K562 (cell line): ENCODE results near the gene LDAF1. TPM values are rescaled to one million over a fixed set of nuclear protein-coding genes. Genes with fewer than 3 reads are reported as not detected.

Source experiments
- ELK1 ChIP-seq: sonication (generic); formaldehyde crosslinking; IDR thresholded peaks from 2 replicates; pipeline ENCODE4 v1.8.1; 2022; ENCODE audit warnings: missing genetic modification reagents
- GATAD2A ChIP-seq: fragments of 450-650 bp; IDR thresholded peaks from 2 replicates; pipeline ENCODE4 v1.6.1; 2017
- HINFP ChIP-seq: fragments of 450-650 bp; conservative IDR thresholded peaks from 2 replicates; pipeline ENCODE4 v1.6.1; 2016; ENCODE audit warnings: missing genetic modification characterization, low read depth, mild to moderate bottlenecking, control low read depth, missing compliant biosample characterization
- MTA3 ChIP-seq: fragments of 450-650 bp; formaldehyde crosslinking; IDR thresholded peaks from 2 replicates; pipeline ENCODE4 v1.6.1; 2017; ENCODE audit warnings: mild to moderate bottlenecking, borderline replicate concordance
- NKRF ChIP-seq: fragments of 450-650 bp; IDR thresholded peaks from 2 replicates; pipeline ENCODE4 v1.6.1; 2016; ENCODE audit warnings: borderline replicate concordance
- SP1 ChIP-seq: sonication (generic); formaldehyde crosslinking; IDR thresholded peaks from 2 replicates; pipeline ENCODE4 v1.8.1; 2022; ENCODE audit warnings: mild to moderate bottlenecking, missing genetic modification reagents
- STAT6 ChIP-seq: sonication (generic); formaldehyde crosslinking; IDR thresholded peaks from 2 replicates; pipeline ENCODE4 v1.8.1; 2023; ENCODE audit warnings: mild to moderate bottlenecking, missing genetic modification reagents
- ZNF197 ChIP-seq: fragments of 200-800 bp; sonication (Bioruptor generic); IDR thresholded peaks from 2 replicates; pipeline ENCODE4 v1.6.1; 2016; ENCODE audit warnings: low read depth, missing genetic modification characterization, missing compliant biosample characterization
- ZNF277 ChIP-seq: fragments of 250-450 bp; sonication (Bioruptor Pico); IDR thresholded peaks from 2 replicates; pipeline ENCODE4 v1.8.0; 2022; ENCODE audit warnings: inconsistent platforms, mild to moderate bottlenecking, moderate library complexity, borderline replicate concordance
- ZNF318 ChIP-seq, 2 experiments: fragments of 450-650 bp; IDR thresholded peaks; 2 replicates each; pipeline ENCODE4 v1.6.1; 2016; ENCODE audit warnings: mild to moderate bottlenecking in 2 of 2, borderline replicate concordance in 1 of 2, low read depth in 1 of 2, moderate library complexity in 1 of 2
- polyA plus RNA-seq, 8 experiments: library from polyadenylated mRNA; depleted of rRNA in 4 of 8; stranded (reverse) in 5 of 8; unstranded in 3 of 8; fragments of >200 nt; fragmentation: Nextera tagmentation in 2 of 8; fragmentation: Illumina TruSeq in 1 of 8; extraction: Ambion mirVana in 2 of 8; extraction: Trizol in 1 of 8; gene quantifications; 2 replicates each; pipeline versions ENCODE4 v1.2.1 to v1.2.3, GENCODE V29; 2011 to 2014; ENCODE audit warnings: inconsistent platforms in 1 of 8, missing spikeins in 1 of 8
- total RNA-seq, 7 experiments: library from RNA; depleted of rRNA in 6 of 7; stranded (reverse); fragments of >200 nt in 6 of 7; fragmentation: Illumina TruSeq in 2 of 7; extraction: Trizol in 2 of 7; gene quantifications; 2 replicates each; pipeline versions ENCODE4 v1.2.1 to v1.2.3, GENCODE V29; 2011 to 2021; ENCODE audit warnings: low replicate concordance in 1 of 7

The LDAF1 gene
- total and polyA plus RNA-seq, 9 of the 15 experiments (the other 6 are each of a cell fraction or from before 2014, with no cell fraction given), result 7.0 to 20.1 (median 12.5) TPM

- TF ChIP-seq ZNF318 (IDR thresholded peaks at IDR 0.05; ENCODE audit: borderline replicate concordance in 1 of 2, low read depth in 1 of 2), result no peak
- TF ChIP-seq HINFP (tag), result no peak
- TF ChIP-seq SP1 (CRISPR knock-in tag), result no peak
- TF ChIP-seq ZNF277 (CRISPR knock-in tag), result no peak
- TF ChIP-seq STAT6 (CRISPR knock-in tag), result no peak
- no peak for TF ChIP-seq ELK1 (CRISPR knock-in tag)
- no peak for TF ChIP-seq ZNF197 (CRISPR knock-in tag)
- no peak for TF ChIP-seq GATAD2A
- no peak for TF ChIP-seq MTA3
- TF ChIP-seq NKRF, result no peak
Observed at GRCh38 chr16:21226749-21227148, 68.3 kb downstream of the LDAF1 start (continued).
